ENCODE data around the gene BACE1. TPM values are rescaled to one million over a fixed set of nuclear protein-coding genes. Genes with fewer than 3 reads are reported as not detected.
"Not testable (repeated sequence)": the region's sequence is repeated elsewhere in the genome, so short reads cannot be mapped to it uniquely, and the experiment has no call there.

BACE1 gene
- polyA plus RNA-seq, 3 donors: 1.6 to 9.1 (median 3.1) TPM

- H3K36me3 ChIP-seq (replicated peaks in 1 of 2; ENCODE audit: control insufficient read depth in 1 of 2, insufficient read depth in 2 of 2, low read length in 2 of 2): peaks cover 4 to 32% of the 10 kb centered on the region in 2 donors
- Mint-ChIP-seq H3K27ac (no peak overlapping the region), H3K36me3 (peaks cover 38 to 55% of the 10 kb centered on the region in 2 donors), H3K27me3 (ENCODE audit: low read depth in 3 of 3) (peaks cover 0 to 1% (median 0%) of the 10 kb centered on the region in 3 donors), H3K9me3 (peaks cover 1 to 7% (median 5%) of the 10 kb centered on the region in 7 donors), H3K4me3 (no peak overlapping the region), H3K4me1 (no peaks in the 10 kb centered on the region)
- H3K4me3 ChIP-seq (replicated peaks in 1 of 3; ENCODE audit: low read depth in 2 of 3, low read length in 3 of 3): no peak overlapping the region
- no peak overlapping the region for H3K27ac ChIP-seq (ENCODE audit: low read depth in 1 of 2, low read length in 2 of 2)
- H3K79me2 ChIP-seq (ENCODE audit: insufficient read depth, low read length): no peaks in the 10 kb centered on the region
- no peaks in the 10 kb centered on the region for H3K4me1 ChIP-seq (ENCODE audit: control insufficient read depth in 1 of 2, insufficient read depth in 2 of 2, low read length in 2 of 2)
- no peak overlapping the region for H3K9ac ChIP-seq (ENCODE audit: insufficient read depth, low read length, poor library complexity, severe bottlenecking)
- TF ChIP-seq CTCF (IDR thresholded peaks at IDR 0.05): no peak
- H3K27me3 ChIP-seq (ENCODE audit: control insufficient read depth in 2 of 2, insufficient read depth in 2 of 2, low read length in 2 of 2): no peaks in the 10 kb centered on the region
- no peak overlapping the region for H3K4me2 ChIP-seq (replicated peaks; ENCODE audit: extremely low read depth, low read length, poor library complexity, severe bottlenecking)
- H2AFZ ChIP-seq (ENCODE audit: insufficient read depth, low read depth, low read length, poor library complexity, severe bottlenecking): no peak overlapping the region
- intact Hi-C loops (cut with micrococcal nuclease): no loop called here
- H4K20me1 ChIP-seq (ENCODE audit: insufficient read depth, low read length): no peaks in the 10 kb centered on the region
- no peaks in the 10 kb centered on the region for H3K9me3 ChIP-seq (replicated peaks in 1 of 2; ENCODE audit: control insufficient read depth in 1 of 2, insufficient read depth in 1 of 2, low read length in 2 of 2)
- no peak for DNase-seq
- WGBS (ENCODE audit: insufficient coverage): 94% methylated on average over 2 of the region's 9 CpGs
These were observed 42.3 kb downstream of the BACE1 start for GRCh38 chr11:117273550-117274289.

DNA sequence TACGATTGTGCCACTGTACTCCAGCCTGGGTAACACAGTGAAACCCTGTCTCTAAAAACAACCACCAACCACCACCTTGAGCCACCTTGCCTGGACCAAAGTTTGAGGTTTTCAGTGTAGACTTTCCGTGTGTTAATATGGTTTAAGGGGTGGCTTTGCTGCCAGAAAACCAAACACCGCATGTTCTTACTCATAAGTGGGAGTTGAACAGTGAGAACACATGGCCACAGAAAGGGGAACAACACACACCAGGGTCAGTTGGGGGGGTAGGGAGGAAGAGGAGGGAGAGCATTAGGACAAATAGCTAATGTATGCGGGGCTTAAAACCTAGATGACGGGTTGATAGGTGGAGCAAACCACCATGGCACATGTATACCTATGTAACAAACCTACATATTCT, 43.9 kb downstream of the BACE1 start:
- peaks cover 4 to 37% of the 10 kb centered on the region in 2 donors for H3K36me3 ChIP-seq (replicated peaks in 1 of 2; ENCODE audit: control insufficient read depth in 1 of 2, insufficient read depth in 2 of 2, low read length in 2 of 2)
- H3K4me1 ChIP-seq (ENCODE audit: control insufficient read depth in 1 of 2, insufficient read depth in 2 of 2, low read length in 2 of 2); H3K4me1 Mint-ChIP-seq; H3K27ac Mint-ChIP-seq; DNase-seq; H3K4me3 Mint-ChIP-seq; H3K27ac ChIP-seq (ENCODE audit: low read depth in 1 of 2, low read length in 2 of 2); H4K20me1 ChIP-seq (ENCODE audit: insufficient read depth, low read length); H2AFZ ChIP-seq (ENCODE audit: insufficient read depth, low read depth, low read length, poor library complexity, severe bottlenecking); H3K4me2 ChIP-seq (replicated peaks; ENCODE audit: extremely low read depth, low read length, poor library complexity, severe bottlenecking); H3K9me3 ChIP-seq (replicated peaks in 1 of 2; ENCODE audit: control insufficient read depth in 1 of 2, insufficient read depth in 1 of 2, low read length in 2 of 2); H3K4me3 ChIP-seq (replicated peaks in 1 of 3; ENCODE audit: low read depth in 2 of 3, low read length in 3 of 3); intact Hi-C loops (cut with micrococcal nuclease); H3K27me3 Mint-ChIP-seq (ENCODE audit: low read depth in 3 of 3); H3K9ac ChIP-seq (ENCODE audit: insufficient read depth, low read length, poor library complexity, severe bottlenecking); H3K79me2 ChIP-seq (ENCODE audit: insufficient read depth, low read length); H3K27me3 ChIP-seq (ENCODE audit: control insufficient read depth in 2 of 2, insufficient read depth in 2 of 2, low read length in 2 of 2); H3K9me3 Mint-ChIP-seq: not testable (repeated sequence)
- peaks cover 41 to 63% of the 10 kb centered on the region in 2 donors for H3K36me3 Mint-ChIP-seq
- 100% methylated on average over 1 of the region's 5 CpGs for WGBS (ENCODE audit: insufficient coverage)

All from CD14-positive monocyte (primary cell).